Gastrocnemius medialis (tissue), 4 donors: Measurements from ENCODE around the gene IRF5. TPM values are rescaled to one million over a fixed set of nuclear protein-coding genes. Genes with fewer than 3 reads are reported as not detected.

ENCODE experiments used
- ATAC-seq, 2 donors: fragments of 150-250 bp; one replicate each; pipeline ENCODE4 v1.9.1; 2016
- DNase-seq, 2 donors: peaks; one replicate each; pipeline ENCODE4 v3.0.0-alpha.2; 2019
- H3K27ac ChIP-seq, 4 donors: fragments of 200-600 bp; sonication (generic); 1 replicate in 1 of 4; 2 replicates in 3 of 4; pipeline ENCODE4 v1.5.1; 2016 to 2018; ENCODE audit warnings: mild to moderate bottlenecking in 2 of 4, moderate library complexity in 1 of 4
- H3K27me3 ChIP-seq, 3 donors: fragments of 200-600 bp; sonication (generic) in 2 of 3; 1 replicate in 1 of 3; 2 replicates in 2 of 3; pipeline versions ENCODE4 v1.5.1 to v1.6.0; 2016 to 2019; ENCODE audit warnings: mild to moderate bottlenecking in 1 of 3, moderate library complexity in 1 of 3
- H3K36me3 ChIP-seq, 2 donors: fragments of 200-600 bp; sonication (generic) in 1 of 2; one replicate each; pipeline ENCODE4 v1.5.1; 2017 to 2018
- H3K4me1 ChIP-seq, 2 donors: fragments of 200-600 bp; sonication (generic) in 1 of 2; one replicate each; pipeline ENCODE4 v1.5.1; 2016 to 2017; ENCODE audit warnings: mild to moderate bottlenecking in 2 of 2
- H3K4me3 ChIP-seq, 4 donors: fragments of 200-600 bp; sonication (generic) in 3 of 4; 1 replicate in 1 of 4; 2 replicates in 3 of 4; pipeline ENCODE4 v1.5.1; 2016 to 2019; ENCODE audit warnings: mild to moderate bottlenecking in 2 of 4
- H3K9me3 ChIP-seq, 3 donors: fragments of 200-600 bp; sonication (generic) in 2 of 3; 1 replicate in 1 of 3; 2 replicates in 2 of 3; pipeline ENCODE4 v1.5.1; 2016 to 2019
- CTCF ChIP-seq, 5 experiments: fragments of 450-650 bp in 3 of 5; fragments of 200-600 bp in 2 of 5; sonication (generic) in 2 of 5; IDR thresholded peaks in 4 of 5; conservative IDR thresholded peaks in 1 of 5; 1 replicate in 4 of 5; 2 replicates in 1 of 5; pipeline ENCODE4 v1.5.1; 2016 to 2019; ENCODE audit warnings: antibody characterized with exemption in 5 of 5, mild to moderate bottlenecking in 3 of 5, moderate library complexity in 3 of 5
- POLR2A ChIP-seq, 2 donors: fragments of 450-650 bp; IDR thresholded peaks; one replicate each; pipeline ENCODE4 v1.6.1; 2017; ENCODE audit warnings: antibody characterized with exemption in 2 of 2, mild to moderate bottlenecking in 2 of 2, moderate library complexity in 2 of 2
- in situ Hi-C, 4 donors: fragments of 200-750 bp; cut with MboI; loops; one replicate each; pipeline versions ENCODE4 v1.15.0 to v1.8.0; 2017; ENCODE audit warnings: low sequenced_read_pairs in 4 of 4
- intact Hi-C: fragments of 100-400 bp; cut with DNase I; formaldehyde crosslinking; loops from one replicate; pipeline ENCODE4 v1.15.1; 2023; ENCODE audit warnings: low total_unique reads
- total RNA-seq, 4 donors: library from RNA; depleted of rRNA; stranded (reverse); fragments of >200 nt; gene quantifications; one replicate each; pipeline versions ENCODE4 v1.1.0 to v1.2.3, GENCODE V29; 2016

Gene IRF5
- total RNA-seq, 4 donors from 2014 or later = 0.27 to 3.8 (median 2.8) TPM

GRCh38 chr7:128962899-128963298 is 25.2 kb downstream of the IRF5 start:
- TF ChIP-seq CTCF (IDR thresholded peaks at IDR 0.05 in 4 of 5, conservative IDR thresholded peaks at IDR 0.05 in 1 of 5) = no peak
- Histone ChIP-seq H3K4me3 (no peak overlapping the region), H3K9me3 (no peaks in the 10 kb centered on the region), H3K4me1 (no peaks in the 10 kb centered on the region), H3K27ac (no peak overlapping the region), H3K36me3 (peaks cover 2 to 50% of the 10 kb centered on the region in 2 donors), H3K27me3 (no peaks in the 10 kb centered on the region)
- in situ Hi-C loops (no loop called here), intact Hi-C loops (no loop called here)
- ATAC-seq (no peak), DNase-seq (no peak)

- Histone ChIP-seq H3K36me3 (peaks cover 2 to 54% of the 10 kb centered on the region in 2 donors), H3K27ac (no peak overlapping the region)
- in situ Hi-C loops = no loop called here
Observed at GRCh38 chr7:128963327-128963757, 25.6 kb downstream of the IRF5 start.

GRCh38 chr7:128968624-128969023 is 30.9 kb downstream of the IRF5 start:
- intact Hi-C loops (no loop called here), in situ Hi-C loops (no loop called here)
- H3K4me3 ChIP-seq = no peak overlapping the region
- DNase-seq (no peak), ATAC-seq (no peak)
- H3K4me1 ChIP-seq = no peaks in the 10 kb centered on the region
- no peak overlapping the region for H3K27ac ChIP-seq
- no peaks in the 10 kb centered on the region for H3K27me3 ChIP-seq
- peaks cover 2 to 78% of the 10 kb centered on the region in 2 donors for H3K36me3 ChIP-seq
- no peak for TF ChIP-seq CTCF (IDR thresholded peaks at IDR 0.05 in 4 of 5, conservative IDR thresholded peaks at IDR 0.05 in 1 of 5)
- no peak for TF ChIP-seq POLR2A (IDR thresholded peaks at IDR 0.05)
- H3K9me3 ChIP-seq = no peaks in the 10 kb centered on the region

More at GRCh38 chr7:128963327-128963757, 25.6 kb downstream of the IRF5 start:
- Histone ChIP-seq H3K4me3 (no peak overlapping the region), H3K27me3 (no peaks in the 10 kb centered on the region), H3K4me1 (no peaks in the 10 kb centered on the region), H3K9me3 (no peaks in the 10 kb centered on the region)
- intact Hi-C loops = no loop called here
- TF ChIP-seq POLR2A (IDR thresholded peaks at IDR 0.05) (no peak), CTCF (IDR thresholded peaks at IDR 0.05 in 4 of 5, conservative IDR thresholded peaks at IDR 0.05 in 1 of 5) (no peak)
- no peak for ATAC-seq
- no peak for DNase-seq

- in situ Hi-C loops = no loop called here
- TF ChIP-seq POLR2A (IDR thresholded peaks at IDR 0.05) = no peak
Observed at GRCh38 chr7:128974241-128974934, 36.7 kb downstream of the IRF5 start.

GRCh38 chr7:128982105-128982504 is 44.4 kb downstream of the IRF5 start:
- TF ChIP-seq POLR2A (IDR thresholded peaks at IDR 0.05) = no peak
- no peak for TF ChIP-seq CTCF (IDR thresholded peaks at IDR 0.05 in 4 of 5, conservative IDR thresholded peaks at IDR 0.05 in 1 of 5)
- Histone ChIP-seq H3K27me3 (no peaks in the 10 kb centered on the region), H3K4me3 (no peak overlapping the region), H3K9me3 (no peaks in the 10 kb centered on the region), H3K4me1 (no peaks in the 10 kb centered on the region), H3K27ac (no peak overlapping the region), H3K36me3 (peaks cover 10 to 77% of the 10 kb centered on the region in 2 donors)
- ATAC-seq (no peak), DNase-seq (no peak)
- intact Hi-C loops = no loop called here
- in situ Hi-C loops = no loop called here

More at GRCh38 chr7:128974241-128974934, 36.7 kb downstream of the IRF5 start:
- Histone ChIP-seq H3K27ac (no peak overlapping the region), H3K4me1 (no peaks in the 10 kb centered on the region), H3K4me3 (no peak overlapping the region), H3K27me3 (no peaks in the 10 kb centered on the region), H3K36me3 (peaks cover 0 to 82% of the 10 kb centered on the region in 2 donors), H3K9me3 (no peaks in the 10 kb centered on the region)
- DNase-seq (no peak), ATAC-seq (peak in 1 of 2 donors; percentile 30)
- intact Hi-C loops = no loop called here
